Mesenchymal stem cell (in vitro differentiated cells and primary cell): Measurements from ENCODE around the gene MXI1.

Experiments used
- DNase-seq: peaks from one replicate; pipeline ENCODE4 v3.0.0-alpha.2; 2013
- H2AFZ ChIP-seq: one replicate; pipeline ENCODE4 v1.6.1; 2013; ENCODE audit warnings: low read depth, mild to moderate bottlenecking, control low read depth, inconsistent platforms, low read length, moderate library complexity
- H2AK5ac ChIP-seq: 2 replicates; pipeline ENCODE4 v1.6.1; 2013; ENCODE audit warnings: low read length, moderate library complexity, mild to moderate bottlenecking, inconsistent platforms; ENCODE audit not compliant: severe bottlenecking
- H2BK120ac ChIP-seq: one replicate; pipeline ENCODE4 v1.6.1; 2013; ENCODE audit warnings: low read depth, mild to moderate bottlenecking, inconsistent platforms, low read length, moderate library complexity
- H2BK12ac ChIP-seq, 2 experiments: one replicate each; pipeline ENCODE4 v1.6.1; 2013; ENCODE audit warnings: inconsistent platforms in 2 of 2, low read length in 2 of 2, mild to moderate bottlenecking in 2 of 2, moderate library complexity in 2 of 2, control low read depth in 1 of 2
- H2BK15ac ChIP-seq: one replicate; pipeline ENCODE4 v1.6.1; 2013; ENCODE audit warnings: mild to moderate bottlenecking, low read depth, inconsistent platforms; ENCODE audit not compliant: poor library complexity, severe bottlenecking
- H2BK5ac ChIP-seq: 2 replicates; pipeline ENCODE4 v1.6.1; 2013; ENCODE audit warnings: low read depth, mild to moderate bottlenecking, low read length, control low read depth, inconsistent platforms; ENCODE audit not compliant: poor library complexity, severe bottlenecking
- H3K14ac ChIP-seq, 2 experiments: one replicate each; pipeline ENCODE4 v1.6.1; 2013; ENCODE audit warnings: inconsistent platforms in 2 of 2, low read length in 2 of 2, control low read depth in 1 of 2, mild to moderate bottlenecking in 1 of 2, moderate library complexity in 1 of 2
- H3K18ac ChIP-seq, 2 experiments: one replicate each; pipeline ENCODE4 v1.6.1; 2013; ENCODE audit warnings: inconsistent platforms in 2 of 2, low read length in 2 of 2, control low read depth in 1 of 2, low read depth in 1 of 2, mild to moderate bottlenecking in 1 of 2
- H3K23ac ChIP-seq, 2 experiments: one replicate each; pipeline ENCODE4 v1.6.1; 2013; ENCODE audit warnings: inconsistent platforms in 2 of 2, low read length in 2 of 2, mild to moderate bottlenecking in 2 of 2, moderate library complexity in 2 of 2, control low read depth in 1 of 2
- H3K27ac ChIP-seq: 2 replicates; pipeline ENCODE4 v1.5.1; 2013; ENCODE audit warnings: mild to moderate bottlenecking, moderate library complexity, low read length, control low read depth, inconsistent platforms; ENCODE audit not compliant: poor library complexity, severe bottlenecking
- H3K27me3 ChIP-seq, 2 experiments: 2 replicates each; pipeline versions ENCODE4 v1.6.1 to v1.7.0; 2013; ENCODE audit warnings: low read length in 2 of 2, mild to moderate bottlenecking in 2 of 2, moderate library complexity in 2 of 2, control low read depth in 1 of 2, inconsistent platforms in 1 of 2; ENCODE audit not compliant: control insufficient read depth in 1 of 2, insufficient read depth in 1 of 2
- H3K36me3 ChIP-seq, 2 experiments: 2 replicates each; pipeline versions ENCODE4 v1.6.1 to v1.7.0; 2013; ENCODE audit warnings: low read length in 2 of 2, control low read depth in 1 of 2, inconsistent platforms in 1 of 2, low read depth in 1 of 2, mild to moderate bottlenecking in 1 of 2; ENCODE audit not compliant: insufficient read depth in 2 of 2, control insufficient read depth in 1 of 2
- H3K4ac ChIP-seq, 2 experiments: one replicate each; pipeline ENCODE4 v1.6.1; 2013; ENCODE audit warnings: inconsistent platforms in 2 of 2, low read length in 2 of 2, mild to moderate bottlenecking in 2 of 2, moderate library complexity in 2 of 2, control low read depth in 1 of 2, low read depth in 1 of 2
- H3K4me1 ChIP-seq: 2 replicates; pipeline ENCODE4 v1.6.1; 2013; ENCODE audit warnings: low read depth, low read length, control low read depth; ENCODE audit not compliant: control insufficient read depth, insufficient read depth
- H3K4me2 ChIP-seq: 2 replicates; pipeline ENCODE4 v1.6.1; 2013; ENCODE audit warnings: low read length, mild to moderate bottlenecking, inconsistent platforms; ENCODE audit not compliant: poor library complexity, severe bottlenecking
- H3K4me3 ChIP-seq, 2 experiments: 2 replicates each; pipeline versions ENCODE4 v1.5.1 to v1.7.0; 2013; ENCODE audit warnings: low read length in 2 of 2, mild to moderate bottlenecking in 2 of 2, control low read depth in 1 of 2, low read depth in 1 of 2; ENCODE audit not compliant: insufficient read depth in 1 of 2
- H3K79me1 ChIP-seq: replicated peaks from 2 replicates; pipeline ENCODE4 v1.6.1; 2013; ENCODE audit warnings: mild to moderate bottlenecking, control low read depth, low read length, inconsistent platforms; ENCODE audit not compliant: poor library complexity, severe bottlenecking
- H3K9ac ChIP-seq: 2 replicates; pipeline ENCODE4 v1.7.0; 2013; ENCODE audit warnings: mild to moderate bottlenecking, low read length, moderate library complexity
- H3K9me3 ChIP-seq: 2 replicates; pipeline ENCODE4 v1.7.0; 2013; ENCODE audit warnings: mild to moderate bottlenecking, low read length; ENCODE audit not compliant: control insufficient read depth
- H4K8ac ChIP-seq: one replicate; pipeline ENCODE4 v1.6.1; 2013; ENCODE audit warnings: inconsistent platforms, mild to moderate bottlenecking, low read length, moderate library complexity
- H4K91ac ChIP-seq: one replicate; pipeline ENCODE4 v1.6.1; 2013; ENCODE audit warnings: mild to moderate bottlenecking, low read length, inconsistent platforms
- WGBS: methylation state at CpG from one replicate; pipeline ENCODE4 v1.1.7; 2013; ENCODE audit warnings: mixed read lengths; 5-methylcytosine and 5-hydroxymethylcytosine counted together

The MXI1 gene

GRCh38 chr10:110233846-110234245 is 26.4 kb downstream of the MXI1 start:
- no peak overlapping the region for H3K14ac ChIP-seq
- 88% methylated on average over 1 of the region's 1 CpG for WGBS
- H2AK5ac ChIP-seq: no peak overlapping the region
- no peaks in the 10 kb centered on the region for H3K27me3 ChIP-seq
- no peak overlapping the region for H3K4ac ChIP-seq
- H3K27ac ChIP-seq: no peak overlapping the region
- no peak overlapping the region for H4K91ac ChIP-seq
- no peak overlapping the region for H2BK5ac ChIP-seq
- H2BK120ac ChIP-seq: no peak overlapping the region
- H3K23ac ChIP-seq: no peak overlapping the region
- H2BK15ac ChIP-seq: no peak overlapping the region
- no peak for DNase-seq
- H2BK12ac ChIP-seq: no peak overlapping the region
- H3K79me1 ChIP-seq: peaks cover 7% of the 10 kb centered on the region
- no peak overlapping the region for H2AFZ ChIP-seq
- H3K36me3 ChIP-seq: peaks cover 0 to 32% of the 10 kb centered on the region in 2 experiments
- H3K9me3 ChIP-seq: no peaks in the 10 kb centered on the region
- no peak overlapping the region for H3K4me3 ChIP-seq
- H3K9ac ChIP-seq: no peak overlapping the region
- H3K18ac ChIP-seq: no peak overlapping the region
- no peak overlapping the region for H4K8ac ChIP-seq
- H3K4me1 ChIP-seq: no peaks in the 10 kb centered on the region
- no peak overlapping the region for H3K4me2 ChIP-seq

- 80% methylated on average over 1 of the region's 2 CpGs for WGBS
- H2AFZ ChIP-seq: no peak overlapping the region
- no peak for DNase-seq
- H2BK15ac ChIP-seq: no peak overlapping the region
- H3K4me3 ChIP-seq: no peak overlapping the region
- H4K91ac ChIP-seq: no peak overlapping the region
- no peaks in the 10 kb centered on the region for H3K27me3 ChIP-seq
- H2BK120ac ChIP-seq: no peak overlapping the region
- H3K27ac ChIP-seq: no peak overlapping the region
- H3K79me1 ChIP-seq: peaks cover 4% of the 10 kb centered on the region
- H2BK5ac ChIP-seq: no peak overlapping the region
- H2AK5ac ChIP-seq: no peak overlapping the region
- H2BK12ac ChIP-seq: no peak overlapping the region
- H3K14ac ChIP-seq: no peak overlapping the region
- H3K9ac ChIP-seq: no peak overlapping the region
- H3K4me2 ChIP-seq: no peak overlapping the region
- H3K4me1 ChIP-seq: no peaks in the 10 kb centered on the region
- peaks cover 0 to 10% of the 10 kb centered on the region in 2 experiments for H3K36me3 ChIP-seq
- H4K8ac ChIP-seq: no peak overlapping the region
- H3K18ac ChIP-seq: no peak overlapping the region
- no peak overlapping the region for H3K4ac ChIP-seq
- no peaks in the 10 kb centered on the region for H3K9me3 ChIP-seq
- H3K23ac ChIP-seq: no peak overlapping the region
Measured at GRCh38 chr10:110237894-110238480, 30.6 kb downstream of the MXI1 start.

GRCh38 chr10:110239892-110240291 is 32.5 kb downstream of the MXI1 start:
- H3K14ac ChIP-seq: no peak overlapping the region
- H2BK15ac ChIP-seq: no peak overlapping the region
- no peak for DNase-seq
- H3K4me2 ChIP-seq: no peak overlapping the region
- no peak overlapping the region for H2BK5ac ChIP-seq
- no peak overlapping the region for H2AK5ac ChIP-seq
- H3K27ac ChIP-seq: no peak overlapping the region
- H3K23ac ChIP-seq: no peak overlapping the region
- H2BK12ac ChIP-seq: no peak overlapping the region
- no peaks in the 10 kb centered on the region for H3K9me3 ChIP-seq
- no peak overlapping the region for H4K91ac ChIP-seq
- no peak overlapping the region for H2BK120ac ChIP-seq
- H2AFZ ChIP-seq: no peak overlapping the region
- peaks cover 0 to 10% of the 10 kb centered on the region in 2 experiments for H3K36me3 ChIP-seq
- H4K8ac ChIP-seq: no peak overlapping the region
- H3K18ac ChIP-seq: no peak overlapping the region
- peaks cover 4% of the 10 kb centered on the region for H3K79me1 ChIP-seq
- H3K4ac ChIP-seq: no peak overlapping the region
- H3K9ac ChIP-seq: no peak overlapping the region
- no peaks in the 10 kb centered on the region for H3K4me1 ChIP-seq
- H3K27me3 ChIP-seq: no peaks in the 10 kb centered on the region
- H3K4me3 ChIP-seq: no peak overlapping the region

GRCh38 chr10:110241407-110241806 is 34.0 kb downstream of the MXI1 start:
- WGBS: 100% methylated on average over 1 of the region's 3 CpGs
- Histone ChIP-seq H3K27ac (no peak overlapping the region), H3K4me3 (no peak overlapping the region)

More at GRCh38 chr10:110241407-110241806, 34.0 kb downstream of the MXI1 start:
- H4K91ac ChIP-seq: no peak overlapping the region
- H3K9me3 ChIP-seq: no peaks in the 10 kb centered on the region
- peaks cover 6% of the 10 kb centered on the region for H3K79me1 ChIP-seq
- no peak overlapping the region for H3K4ac ChIP-seq
- no peak overlapping the region for H2BK120ac ChIP-seq
- no peaks in the 10 kb centered on the region for H3K27me3 ChIP-seq
- H2BK15ac ChIP-seq: no peak overlapping the region
- H2AK5ac ChIP-seq: no peak overlapping the region
- H2AFZ ChIP-seq: no peak overlapping the region
- no peak overlapping the region for H3K9ac ChIP-seq
- no peaks in the 10 kb centered on the region for H3K4me1 ChIP-seq
- H3K14ac ChIP-seq: no peak overlapping the region
- no peak overlapping the region for H3K4me2 ChIP-seq
- H2BK12ac ChIP-seq: no peak overlapping the region
- no peak overlapping the region for H3K18ac ChIP-seq
- no peak overlapping the region for H2BK5ac ChIP-seq
- no peak for DNase-seq
- no peak overlapping the region for H3K23ac ChIP-seq
- H3K36me3 ChIP-seq: peaks cover 0 to 21% of the 10 kb centered on the region in 2 experiments
- H4K8ac ChIP-seq: no peak overlapping the region
